ENCODE data around the gene CDK1. TPM values are rescaled to one million over a fixed set of nuclear protein-coding genes. Genes with fewer than 3 reads are reported as not detected.

Gene CDK1
- total and polyA plus RNA-seq, 2 experiments from 2014 or later: 40.5 to 43.2 TPM

DNA sequence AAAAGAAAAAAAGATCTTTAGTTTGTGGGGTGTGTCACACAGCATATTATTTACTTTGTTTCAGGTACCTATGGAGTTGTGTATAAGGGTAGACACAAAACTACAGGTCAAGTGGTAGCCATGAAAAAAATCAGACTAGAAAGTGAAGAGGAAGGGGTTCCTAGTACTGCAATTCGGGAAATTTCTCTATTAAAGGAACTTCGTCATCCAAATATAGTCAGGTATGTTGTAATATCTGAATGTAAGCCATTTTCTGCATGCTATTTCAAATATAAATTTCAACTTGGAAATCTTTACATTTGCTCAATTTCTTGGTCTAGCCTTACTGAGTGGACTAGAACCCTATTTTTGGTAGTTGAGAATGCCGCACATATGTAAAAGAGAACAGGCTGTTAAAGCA lies 6.4 kb downstream of the CDK1 start:
- H3K9me2 ChIP-seq (ENCODE audit: insufficient read depth): no peaks in the 10 kb centered on the region
- no peak overlapping the region for H3K4me3 ChIP-seq
- H3F3A ChIP-seq (ENCODE audit: insufficient read depth): no peaks in the 10 kb centered on the region
- TF ChIP-seq EZH2 (IDR thresholded peaks at IDR 0.05; ENCODE audit: insufficient read depth, poor library complexity, severe bottlenecking) (no peak), EZH2phosphoT487 (IDR thresholded peaks at IDR 0.05; ENCODE audit: insufficient read depth, low read depth) (no peak)
- H3K27me3 ChIP-seq (replicated peaks; ENCODE audit: insufficient read depth): no peaks in the 10 kb centered on the region
- H3K9ac ChIP-seq: no peak overlapping the region
- no peaks in the 10 kb centered on the region for H3K36me3 ChIP-seq (ENCODE audit: low read depth)
- no peak overlapping the region for H3K4me2 ChIP-seq (ENCODE audit: unreplicated experiment)
- DNase-seq: no peak
- in situ Hi-C loops (cut with MboI): no loop called here
- H3K4me1 ChIP-seq (ENCODE audit: insufficient read depth): peaks cover 35% of the 10 kb centered on the region
- H4K20me1 ChIP-seq (ENCODE audit: insufficient read depth): no peaks in the 10 kb centered on the region
- peak overlapping the region; percentile 96 for H2AFZ ChIP-seq
- no peak overlapping the region for H3K27ac ChIP-seq
- peaks cover 100% of the 10 kb centered on the region for H3K79me2 ChIP-seq (ENCODE audit: insufficient read depth)
- no peaks in the 10 kb centered on the region for H3K9me3 ChIP-seq (ENCODE audit: low read depth)
- WGBS, 2 experiments (ENCODE audit: low coverage in 1 of 2, low lambda C conversion rate in 2 of 2, missing lambda C conversion rate in 2 of 2): 93 to 97% methylated on average over 3 of the region's 3 CpGs

DNA sequence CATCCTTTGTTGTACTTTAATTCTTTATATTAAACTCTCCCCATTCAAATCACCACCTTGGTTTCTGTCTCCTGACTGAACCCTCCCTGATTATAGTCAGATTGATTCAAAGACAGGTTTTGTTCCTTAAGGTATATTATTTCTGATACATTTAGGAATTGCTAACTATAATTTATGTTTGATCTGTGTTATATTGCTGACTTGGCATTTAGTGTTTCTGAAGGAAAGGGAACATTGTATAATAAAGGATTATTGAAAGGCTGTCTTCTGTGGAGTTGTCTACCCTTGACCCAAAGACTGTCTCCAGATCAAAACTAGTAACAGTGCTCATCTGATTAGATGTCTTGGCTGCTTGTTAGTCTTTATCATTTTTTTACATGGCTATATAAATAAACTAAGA lies 10.3 kb downstream of the CDK1 start:
- no peak for DNase-seq
- Histone ChIP-seq H3K27me3 (replicated peaks; ENCODE audit: insufficient read depth) (no peaks in the 10 kb centered on the region), H3K4me1 (ENCODE audit: insufficient read depth) (no peaks in the 10 kb centered on the region), H3K9ac (no peak overlapping the region), H3K79me2 (ENCODE audit: insufficient read depth) (peaks cover 93% of the 10 kb centered on the region), H3K9me3 (ENCODE audit: low read depth) (no peaks in the 10 kb centered on the region), H2AFZ (peak overlapping the region; percentile 96), H3F3A (ENCODE audit: insufficient read depth) (no peaks in the 10 kb centered on the region), H3K27ac (no peak overlapping the region), H3K4me3 (no peak overlapping the region), H3K4me2 (ENCODE audit: unreplicated experiment) (no peak overlapping the region), H4K20me1 (ENCODE audit: insufficient read depth) (no peaks in the 10 kb centered on the region), H3K9me2 (ENCODE audit: insufficient read depth) (no peaks in the 10 kb centered on the region), H3K36me3 (ENCODE audit: low read depth) (no peaks in the 10 kb centered on the region)
- in situ Hi-C loops (cut with MboI): no loop called here
- TF ChIP-seq EZH2phosphoT487 (IDR thresholded peaks at IDR 0.05; ENCODE audit: insufficient read depth, low read depth): no peak
- no peak for TF ChIP-seq EZH2 (IDR thresholded peaks at IDR 0.05; ENCODE audit: insufficient read depth, poor library complexity, severe bottlenecking)

DNA sequence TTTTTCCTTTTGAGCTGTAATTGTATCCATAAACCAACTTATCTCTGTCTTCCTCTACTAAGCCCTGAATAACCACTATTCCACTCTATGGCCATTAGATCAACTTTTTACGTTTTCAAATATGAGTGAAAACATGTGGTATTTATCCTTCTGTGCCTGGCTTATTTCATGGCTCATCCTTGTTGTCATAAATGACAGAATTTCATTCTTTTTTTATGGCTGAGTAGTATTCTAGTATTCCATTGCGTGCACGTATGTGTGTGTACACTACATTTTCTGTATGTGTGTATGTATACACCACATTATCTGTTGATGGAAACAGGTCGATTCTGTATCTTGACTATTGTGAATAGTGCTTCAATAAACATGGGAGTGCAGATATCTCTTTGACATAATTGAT lies 11.1 kb downstream of the CDK1 start:
- no peaks in the 10 kb centered on the region for H3K27me3 ChIP-seq (replicated peaks; ENCODE audit: insufficient read depth)
- DNase-seq: no peak

DNA sequence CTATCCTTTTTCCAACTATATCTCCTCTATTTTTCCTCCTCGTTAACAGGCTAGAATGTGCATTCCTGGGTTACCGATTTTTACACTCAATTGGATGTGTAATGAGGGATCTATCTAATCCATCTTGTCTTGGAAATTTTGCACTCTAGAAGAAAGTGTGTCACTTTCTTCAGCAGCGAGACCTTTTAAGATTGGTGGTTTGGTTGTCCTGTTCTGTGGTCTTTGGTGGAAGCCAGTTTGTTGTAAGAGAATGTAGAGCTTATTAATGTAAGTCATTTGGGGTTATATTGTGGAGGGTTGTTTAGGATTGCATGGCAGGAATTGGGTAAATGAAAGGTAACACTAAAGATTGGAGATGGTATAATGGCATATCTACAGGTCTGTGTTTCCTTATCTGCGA lies 16.7 kb downstream of the CDK1 start:
- Histone ChIP-seq H3K27ac (no peak overlapping the region), H3F3A (ENCODE audit: insufficient read depth) (no peaks in the 10 kb centered on the region), H3K9ac (no peak overlapping the region), H3K4me1 (ENCODE audit: insufficient read depth) (no peaks in the 10 kb centered on the region), H2AFZ (no peak overlapping the region), H4K20me1 (ENCODE audit: insufficient read depth) (no peaks in the 10 kb centered on the region), H3K4me3 (no peak overlapping the region), H3K9me2 (ENCODE audit: insufficient read depth) (no peaks in the 10 kb centered on the region), H3K27me3 (replicated peaks; ENCODE audit: insufficient read depth) (no peaks in the 10 kb centered on the region), H3K9me3 (ENCODE audit: low read depth) (no peaks in the 10 kb centered on the region), H3K36me3 (ENCODE audit: low read depth) (no peaks in the 10 kb centered on the region), H3K4me2 (ENCODE audit: unreplicated experiment) (no peak overlapping the region), H3K79me2 (ENCODE audit: insufficient read depth) (peaks cover 29% of the 10 kb centered on the region)
- in situ Hi-C loops (cut with MboI): no loop called here
- TF ChIP-seq EZH2 (IDR thresholded peaks at IDR 0.05; ENCODE audit: insufficient read depth, poor library complexity, severe bottlenecking) (no peak), EZH2phosphoT487 (IDR thresholded peaks at IDR 0.05; ENCODE audit: insufficient read depth, low read depth) (no peak)
- DNase-seq: no peak
- whole genome bisulfite sequencing, 2 experiments (ENCODE audit: low coverage in 1 of 2, low lambda C conversion rate in 2 of 2, missing lambda C conversion rate in 2 of 2): 96 to 98% methylated on average over 4 of the region's 4 CpGs

More for the DNA sequence above, 11.1 kb downstream of the CDK1 start:
- Histone ChIP-seq H3K4me2 (ENCODE audit: unreplicated experiment) (no peak overlapping the region), H3K9me2 (ENCODE audit: insufficient read depth) (no peaks in the 10 kb centered on the region), H4K20me1 (ENCODE audit: insufficient read depth) (no peaks in the 10 kb centered on the region), H3K4me1 (ENCODE audit: insufficient read depth) (no peaks in the 10 kb centered on the region), H3K79me2 (ENCODE audit: insufficient read depth) (peaks cover 85% of the 10 kb centered on the region), H3K9ac (no peak overlapping the region), H3K4me3 (no peak overlapping the region), H3F3A (ENCODE audit: insufficient read depth) (no peaks in the 10 kb centered on the region), H3K36me3 (ENCODE audit: low read depth) (no peaks in the 10 kb centered on the region), H3K9me3 (ENCODE audit: low read depth) (no peaks in the 10 kb centered on the region), H2AFZ (peak overlapping the region; percentile 96), H3K27ac (no peak overlapping the region)
- TF ChIP-seq EZH2phosphoT487 (IDR thresholded peaks at IDR 0.05; ENCODE audit: insufficient read depth, low read depth) (no peak), EZH2 (IDR thresholded peaks at IDR 0.05; ENCODE audit: insufficient read depth, poor library complexity, severe bottlenecking) (no peak)
- 29% methylated on average over 4 of the region's 4 CpGs for WGBS, 2 experiments (ENCODE audit: low coverage in 1 of 2, low lambda C conversion rate in 2 of 2, missing lambda C conversion rate in 2 of 2)
- in situ Hi-C loops (cut with MboI): no loop called here

Data from GM23248 (cell line).